ENCODE data around the gene TMEM164. TPM values are rescaled to one million over a fixed set of nuclear protein-coding genes. Genes with fewer than 3 reads are reported as not detected.

The TMEM164 gene
- polyA plus RNA-seq, 1 donor (not counting 4 experiments of a cell fraction or from before 2014, with no cell fraction given), result 15.3 TPM

DNA sequence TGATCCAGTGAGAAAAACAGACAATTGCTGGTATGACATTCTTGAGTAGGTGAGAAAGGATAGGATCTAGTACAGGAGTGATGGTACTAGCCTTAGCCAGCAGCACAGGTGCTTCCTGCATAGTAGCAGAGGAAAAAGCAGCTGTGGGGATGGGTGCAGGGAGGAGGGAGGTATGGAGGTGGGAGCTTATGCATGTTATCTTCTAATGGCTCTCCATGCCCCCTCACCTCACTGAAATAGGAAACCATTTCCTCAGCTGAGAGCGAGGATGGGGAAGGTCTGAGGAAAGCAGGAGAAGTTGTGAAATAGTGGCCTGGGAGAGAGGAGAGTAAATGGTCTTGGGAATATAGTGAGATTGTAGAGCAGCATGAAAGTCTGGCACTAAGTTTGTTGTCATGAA is 136.3 kb downstream of the TMEM164 start:
- dilution Hi-C loops (cut with MboI; ENCODE audit: extremely low pct_ligation_motif_present, low sequenced_read_pairs), result no loop called here
- Histone ChIP-seq H2AFZ (ENCODE audit: control insufficient read depth, low read length) (no peak overlapping the region), H3K9me1 (ENCODE audit: control insufficient read depth, extremely low read depth, insufficient read depth, low read length) (no peaks in the 10 kb centered on the region), H3K9ac (ENCODE audit: control insufficient read depth, extremely low read depth, insufficient read depth, low read length) (no peak overlapping the region), H3K27me3 (ENCODE audit: control insufficient read depth, extremely low read depth, insufficient read depth, low read length) (no peaks in the 10 kb centered on the region), H3K4me3 (ENCODE audit: control insufficient read depth in 2 of 3, extremely low read depth in 1 of 3, insufficient read depth in 2 of 3, low read depth in 1 of 3, low read length in 3 of 3) (no peak overlapping the region), H3K36me3 (ENCODE audit: control insufficient read depth in 2 of 2, extremely low read depth in 1 of 2, insufficient read depth in 2 of 2, low read length in 2 of 2) (no peaks in the 10 kb centered on the region), H3K4me1 (ENCODE audit: control insufficient read depth, extremely low read depth, insufficient read depth, low read length) (peaks cover 26% of the 10 kb centered on the region), H3K79me2 (ENCODE audit: control insufficient read depth, insufficient read depth, low read length) (no peaks in the 10 kb centered on the region), H4K20me1 (ENCODE audit: control insufficient read depth, extremely low read depth, insufficient read depth, low read length) (no peaks in the 10 kb centered on the region), H3K4me2 (ENCODE audit: control insufficient read depth, extremely low read depth, insufficient read depth, low read depth, low read length) (no peak overlapping the region), H3K27ac (ENCODE audit: control insufficient read depth, insufficient read depth, low read length) (no peak overlapping the region), H3K9me3 (ENCODE audit: control insufficient read depth, low read depth, low read length) (no peaks in the 10 kb centered on the region)
- FAIRE-seq, result no peak
- no peak for DNase-seq (ENCODE audit: low read depth, low spot score)
- TF ChIP-seq, protein P1, sequence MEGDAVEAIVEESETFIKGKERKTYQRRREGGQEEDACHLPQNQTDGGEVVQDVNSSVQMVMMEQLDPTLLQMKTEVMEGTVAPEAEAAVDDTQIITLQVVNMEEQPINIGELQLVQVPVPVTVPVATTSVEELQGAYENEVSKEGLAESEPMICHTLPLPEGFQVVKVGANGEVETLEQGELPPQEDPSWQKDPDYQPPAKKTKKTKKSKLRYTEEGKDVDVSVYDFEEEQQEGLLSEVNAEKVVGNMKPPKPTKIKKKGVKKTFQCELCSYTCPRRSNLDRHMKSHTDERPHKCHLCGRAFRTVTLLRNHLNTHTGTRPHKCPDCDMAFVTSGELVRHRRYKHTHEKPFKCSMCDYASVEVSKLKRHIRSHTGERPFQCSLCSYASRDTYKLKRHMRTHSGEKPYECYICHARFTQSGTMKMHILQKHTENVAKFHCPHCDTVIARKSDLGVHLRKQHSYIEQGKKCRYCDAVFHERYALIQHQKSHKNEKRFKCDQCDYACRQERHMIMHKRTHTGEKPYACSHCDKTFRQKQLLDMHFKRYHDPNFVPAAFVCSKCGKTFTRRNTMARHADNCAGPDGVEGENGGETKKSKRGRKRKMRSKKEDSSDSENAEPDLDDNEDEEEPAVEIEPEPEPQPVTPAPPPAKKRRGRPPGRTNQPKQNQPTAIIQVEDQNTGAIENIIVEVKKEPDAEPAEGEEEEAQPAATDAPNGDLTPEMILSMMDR (optimal IDR thresholded peaks at IDR 0.05 in 1 of 3, IDR thresholded peaks at IDR 0.05 in 1 of 3, conservative IDR thresholded peaks at IDR 0.05 in 1 of 3; ENCODE audit: extremely low read depth in 1 of 3, insufficient read depth in 2 of 3, low read length in 3 of 3), result no peak
- no peak for TF ChIP-seq EZH2 (IDR thresholded peaks at IDR 0.05; ENCODE audit: low read length)

DNA sequence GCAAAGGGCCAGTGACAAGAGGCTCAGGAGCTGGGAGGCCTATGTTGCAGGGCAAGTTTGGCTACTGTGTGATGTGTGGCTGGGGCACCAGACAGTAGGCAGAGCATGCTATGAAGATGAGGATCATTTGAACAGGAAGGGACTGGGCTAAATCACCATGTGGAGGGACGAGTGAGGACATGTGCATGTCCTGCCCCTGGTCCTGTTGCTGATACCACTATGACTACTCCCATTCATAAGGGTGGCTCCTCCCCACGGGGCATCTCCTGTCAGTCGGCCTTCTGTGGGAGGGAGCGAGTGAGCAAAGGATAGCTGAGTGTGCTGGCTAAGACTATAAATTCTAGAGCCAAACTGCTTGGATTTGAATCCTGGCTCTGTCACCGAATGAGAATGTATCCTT is 139.2 kb downstream of the TMEM164 start:
- no peak overlapping the region for H3K4me2 ChIP-seq (ENCODE audit: control insufficient read depth, extremely low read depth, insufficient read depth, low read depth, low read length)
- H3K79me2 ChIP-seq (ENCODE audit: control insufficient read depth, insufficient read depth, low read length), result no peaks in the 10 kb centered on the region
- no peaks in the 10 kb centered on the region for H4K20me1 ChIP-seq (ENCODE audit: control insufficient read depth, extremely low read depth, insufficient read depth, low read length)
- H3K9me1 ChIP-seq (ENCODE audit: control insufficient read depth, extremely low read depth, insufficient read depth, low read length), result no peaks in the 10 kb centered on the region
- H2AFZ ChIP-seq (ENCODE audit: control insufficient read depth, low read length), result no peak overlapping the region
- DNase-seq (ENCODE audit: low read depth, low spot score) (peak; percentile 68), FAIRE-seq (peak; percentile 87)
- TF ChIP-seq, protein P1 (optimal IDR thresholded peaks at IDR 0.05 in 1 of 3, IDR thresholded peaks at IDR 0.05 in 1 of 3, conservative IDR thresholded peaks at IDR 0.05 in 1 of 3; ENCODE audit: extremely low read depth in 1 of 3, insufficient read depth in 2 of 3, low read length in 3 of 3), result no peak
- TF ChIP-seq EZH2 (IDR thresholded peaks at IDR 0.05; ENCODE audit: low read length), result no peak
- H3K4me3 ChIP-seq (ENCODE audit: control insufficient read depth in 2 of 3, extremely low read depth in 1 of 3, insufficient read depth in 2 of 3, low read depth in 1 of 3, low read length in 3 of 3), result peak overlapping the region in 1 of 3 experiments; percentile 5
- H3K9ac ChIP-seq (ENCODE audit: control insufficient read depth, extremely low read depth, insufficient read depth, low read length), result no peak overlapping the region
- H3K27me3 ChIP-seq (ENCODE audit: control insufficient read depth, extremely low read depth, insufficient read depth, low read length), result no peaks in the 10 kb centered on the region
- no peaks in the 10 kb centered on the region for H3K9me3 ChIP-seq (ENCODE audit: control insufficient read depth, low read depth, low read length)
- dilution Hi-C loops (cut with MboI; ENCODE audit: extremely low pct_ligation_motif_present, low sequenced_read_pairs), result no loop called here
- no peaks in the 10 kb centered on the region for H3K36me3 ChIP-seq (ENCODE audit: control insufficient read depth in 2 of 2, extremely low read depth in 1 of 2, insufficient read depth in 2 of 2, low read length in 2 of 2)
- peaks cover 34% of the 10 kb centered on the region for H3K4me1 ChIP-seq (ENCODE audit: control insufficient read depth, extremely low read depth, insufficient read depth, low read length)
- H3K27ac ChIP-seq (ENCODE audit: control insufficient read depth, insufficient read depth, low read length), result peak overlapping the region; percentile 57
